Vagina (tissue), 2 donors: ENCODE measurements around the gene MACROD2.

Experiments
- POLR2A ChIP-seq, 2 donors: fragments of 450-650 bp; IDR thresholded peaks; one replicate each; pipeline ENCODE4 v1.6.1; 2017; ENCODE audit warnings: antibody characterized with exemption in 2 of 2, mild to moderate bottlenecking in 2 of 2, moderate library complexity in 2 of 2
- TF ChIP-seq, protein P1 (sequence below), 3 experiments: fragments of 450-650 bp in 2 of 3; fragments of 200-600 bp in 1 of 3; sonication (generic) in 1 of 3; IDR thresholded peaks; one replicate each; pipeline ENCODE4 v1.5.1; 2017 to 2019; ENCODE audit warnings: antibody characterized with exemption in 3 of 3, mild to moderate bottlenecking in 2 of 3, moderate library complexity in 2 of 3

DNA sequence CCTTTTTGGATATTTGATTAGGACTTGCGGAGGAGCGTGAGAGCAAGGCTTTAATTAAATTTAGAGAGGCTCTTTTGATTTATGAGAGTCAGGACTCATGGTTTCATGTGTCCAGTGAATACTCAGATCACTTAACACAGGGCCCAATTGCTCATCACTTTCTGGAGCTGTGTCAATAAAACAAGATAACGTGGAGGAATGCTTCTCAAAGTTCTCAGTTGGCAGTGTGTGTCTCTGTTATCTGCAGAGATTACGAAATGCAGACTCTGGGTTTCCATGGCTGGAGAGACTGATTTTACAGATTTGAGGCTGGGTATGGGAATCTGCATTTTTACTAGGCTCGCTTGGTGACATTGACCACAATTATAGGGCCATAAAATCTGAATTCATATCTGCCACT, 677.8 kb downstream of the MACROD2 start:
- TF ChIP-seq, protein P1, sequence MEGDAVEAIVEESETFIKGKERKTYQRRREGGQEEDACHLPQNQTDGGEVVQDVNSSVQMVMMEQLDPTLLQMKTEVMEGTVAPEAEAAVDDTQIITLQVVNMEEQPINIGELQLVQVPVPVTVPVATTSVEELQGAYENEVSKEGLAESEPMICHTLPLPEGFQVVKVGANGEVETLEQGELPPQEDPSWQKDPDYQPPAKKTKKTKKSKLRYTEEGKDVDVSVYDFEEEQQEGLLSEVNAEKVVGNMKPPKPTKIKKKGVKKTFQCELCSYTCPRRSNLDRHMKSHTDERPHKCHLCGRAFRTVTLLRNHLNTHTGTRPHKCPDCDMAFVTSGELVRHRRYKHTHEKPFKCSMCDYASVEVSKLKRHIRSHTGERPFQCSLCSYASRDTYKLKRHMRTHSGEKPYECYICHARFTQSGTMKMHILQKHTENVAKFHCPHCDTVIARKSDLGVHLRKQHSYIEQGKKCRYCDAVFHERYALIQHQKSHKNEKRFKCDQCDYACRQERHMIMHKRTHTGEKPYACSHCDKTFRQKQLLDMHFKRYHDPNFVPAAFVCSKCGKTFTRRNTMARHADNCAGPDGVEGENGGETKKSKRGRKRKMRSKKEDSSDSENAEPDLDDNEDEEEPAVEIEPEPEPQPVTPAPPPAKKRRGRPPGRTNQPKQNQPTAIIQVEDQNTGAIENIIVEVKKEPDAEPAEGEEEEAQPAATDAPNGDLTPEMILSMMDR (IDR thresholded peaks at IDR 0.05), result no peak
- no peak for TF ChIP-seq POLR2A (IDR thresholded peaks at IDR 0.05)
